Panc1 (cell line): ENCODE results near the gene AFDN. TPM values are rescaled to one million over a fixed set of nuclear protein-coding genes. Genes with fewer than 3 reads are reported as not detected.

Experiments
- ATAC-seq: fragments of 200-7000 bp; cut with Tn5 transposase; 2 replicates; pipeline ENCODE4 v1.9.1; 2020; ENCODE audit warnings: mild to moderate bottlenecking, moderate library complexity
- BruUV-seq: library from RNA; stranded (reverse); fragments of 400-500 nt; replicated peaks from 2 replicates; lab custom pipeline; 2021; lab: Mats Ljungman, UMichigan
- CTCF ChIA-PET: fragments of 300-600 bp; sonication (Branson Sonifier 250); formaldehyde crosslinking; loops from one replicate; lab custom pipeline; 2022; ENCODE audit warnings: antibody characterized with exemption; lab: Charles Lee
- POLR2A ChIA-PET: fragments of 300-600 bp; sonication (Branson Sonifier 250); formaldehyde crosslinking; loops from one replicate; lab custom pipeline; 2022; ENCODE audit warnings: antibody characterized with exemption; lab: Charles Lee
- DNase-seq: peaks from one replicate; pipeline ENCODE4 v3.0.0-alpha.2; 2010; ENCODE audit warnings: low read depth, low spot score
- H3K27ac ChIP-seq: 2 replicates; pipeline ENCODE4 v1.5.1; 2011; ENCODE audit warnings: mild to moderate bottlenecking, low read length, inconsistent platforms
- H3K27me3 ChIP-seq: fragments of 200-500 bp; sonication (Bioruptor generic); 2 replicates; pipeline ENCODE4 v1.6.0; 2014; ENCODE audit warnings: low read length, inconsistent platforms; ENCODE audit not compliant: control insufficient read depth, insufficient read depth
- H3K36me3 ChIP-seq: fragments of 200-500 bp; sonication (Bioruptor generic); 2 replicates; pipeline ENCODE4 v1.5.1; 2014; ENCODE audit warnings: inconsistent platforms, mild to moderate bottlenecking, low read length, moderate library complexity; ENCODE audit not compliant: control insufficient read depth, insufficient read depth
- H3K4me1 ChIP-seq: 2 replicates; pipeline ENCODE4 v1.5.1; 2011; ENCODE audit warnings: inconsistent platforms, mild to moderate bottlenecking, low read length, moderate library complexity; ENCODE audit not compliant: control insufficient read depth, insufficient read depth
- H3K4me3 ChIP-seq, 2 experiments: 2 replicates each; pipeline ENCODE4 v1.5.1; 2011 to 2012; ENCODE audit warnings: low read depth in 2 of 2, low read length in 2 of 2, mild to moderate bottlenecking in 2 of 2, inconsistent platforms in 1 of 2, moderate library complexity in 1 of 2
- H3K9me3 ChIP-seq: fragments of 200-500 bp; sonication (Bioruptor generic); 2 replicates; pipeline ENCODE4 v1.5.1; 2014; ENCODE audit warnings: low read depth, mild to moderate bottlenecking, inconsistent platforms, low read length, moderate library complexity; ENCODE audit not compliant: control insufficient read depth, insufficient read depth
- POLR2AphosphoS5 ChIP-seq: IDR thresholded peaks from 2 replicates; pipeline ENCODE4 v1.6.1; 2012; ENCODE audit warnings: mild to moderate bottlenecking, low read depth, low read length, moderate library complexity
- SIN3A ChIP-seq: IDR thresholded peaks from 2 replicates; pipeline ENCODE4 v1.6.1; 2012; ENCODE audit warnings: low read depth, mild to moderate bottlenecking, low read length, moderate library complexity, borderline replicate concordance; ENCODE audit not compliant: insufficient read depth
- TCF7L2 ChIP-seq: IDR thresholded peaks from 2 replicates; pipeline ENCODE4 v1.6.1; 2011; ENCODE audit warnings: mild to moderate bottlenecking, low read depth, low read length, inconsistent platforms
- in situ Hi-C: cut with HindIII; loops from 2 replicates; pipeline ENCODE4 v1.10.0; 2016; ENCODE audit warnings: low sequenced_read_pairs, low pct_unique_long_range_greater_than_20kb
- intact Hi-C: fragments of 100-400 bp; cut with micrococcal nuclease; formaldehyde crosslinking; loops from one replicate; pipeline ENCODE4 v1.10.0; 2022; ENCODE audit not compliant: unreplicated experiment
- total RNA-seq: library from RNA; stranded (reverse); gene quantifications from one replicate; pipeline ENCODE4 v1.2.1, GENCODE V29; 2021; ENCODE audit not compliant: unreplicated experiment
- TF ChIP-seq, protein P1 (sequence below), 2 experiments: IDR thresholded peaks; 2 replicates each; pipeline ENCODE4 v1.6.1; 2011 to 2012; ENCODE audit warnings: low read depth in 2 of 2, control low read depth in 1 of 2, low read length in 1 of 2, mild to moderate bottlenecking in 1 of 2, moderate library complexity in 1 of 2; ENCODE audit not compliant: insufficient read depth in 1 of 2
- TF ChIP-seq, protein P2 (sequence below): fragments of 450-650 bp; IDR thresholded peaks from 2 replicates; pipeline ENCODE4 v1.5.1; 2017; ENCODE audit warnings: mild to moderate bottlenecking

The AFDN gene
- total RNA-seq, 1 experiment from 2014 or later = 143 TPM

DNA sequence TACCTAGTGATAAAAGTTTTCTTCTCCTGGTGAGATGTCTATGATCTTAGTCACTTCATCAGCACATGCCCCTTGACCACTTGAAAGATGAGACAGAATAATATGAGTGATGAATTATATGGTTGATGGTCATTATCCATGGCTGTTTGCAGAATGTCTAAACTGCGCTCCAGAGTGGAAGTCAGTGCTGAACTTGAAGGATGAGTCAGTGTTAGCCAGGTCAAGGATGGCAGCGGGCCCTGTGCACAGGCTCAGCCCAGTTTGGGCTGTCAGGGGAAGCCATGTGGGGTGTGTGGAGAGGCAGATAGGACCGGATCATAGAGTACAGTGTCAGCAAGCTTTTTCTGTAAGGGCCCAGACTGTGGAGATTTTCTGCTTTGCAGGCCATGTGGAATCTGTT, 103.6 kb downstream of the AFDN start:
- Histone ChIP-seq H3K9me3 (no peaks in the 10 kb centered on the region), H3K27me3 (no peaks in the 10 kb centered on the region), H3K36me3 (peaks cover 2% of the 10 kb centered on the region; the same call in 1 of the 2 replicates), H3K4me1 (no peaks in the 10 kb centered on the region), H3K27ac (no peak overlapping the region), H3K4me3 (no peak overlapping the region)
- TF ChIP-seq, protein P1, sequence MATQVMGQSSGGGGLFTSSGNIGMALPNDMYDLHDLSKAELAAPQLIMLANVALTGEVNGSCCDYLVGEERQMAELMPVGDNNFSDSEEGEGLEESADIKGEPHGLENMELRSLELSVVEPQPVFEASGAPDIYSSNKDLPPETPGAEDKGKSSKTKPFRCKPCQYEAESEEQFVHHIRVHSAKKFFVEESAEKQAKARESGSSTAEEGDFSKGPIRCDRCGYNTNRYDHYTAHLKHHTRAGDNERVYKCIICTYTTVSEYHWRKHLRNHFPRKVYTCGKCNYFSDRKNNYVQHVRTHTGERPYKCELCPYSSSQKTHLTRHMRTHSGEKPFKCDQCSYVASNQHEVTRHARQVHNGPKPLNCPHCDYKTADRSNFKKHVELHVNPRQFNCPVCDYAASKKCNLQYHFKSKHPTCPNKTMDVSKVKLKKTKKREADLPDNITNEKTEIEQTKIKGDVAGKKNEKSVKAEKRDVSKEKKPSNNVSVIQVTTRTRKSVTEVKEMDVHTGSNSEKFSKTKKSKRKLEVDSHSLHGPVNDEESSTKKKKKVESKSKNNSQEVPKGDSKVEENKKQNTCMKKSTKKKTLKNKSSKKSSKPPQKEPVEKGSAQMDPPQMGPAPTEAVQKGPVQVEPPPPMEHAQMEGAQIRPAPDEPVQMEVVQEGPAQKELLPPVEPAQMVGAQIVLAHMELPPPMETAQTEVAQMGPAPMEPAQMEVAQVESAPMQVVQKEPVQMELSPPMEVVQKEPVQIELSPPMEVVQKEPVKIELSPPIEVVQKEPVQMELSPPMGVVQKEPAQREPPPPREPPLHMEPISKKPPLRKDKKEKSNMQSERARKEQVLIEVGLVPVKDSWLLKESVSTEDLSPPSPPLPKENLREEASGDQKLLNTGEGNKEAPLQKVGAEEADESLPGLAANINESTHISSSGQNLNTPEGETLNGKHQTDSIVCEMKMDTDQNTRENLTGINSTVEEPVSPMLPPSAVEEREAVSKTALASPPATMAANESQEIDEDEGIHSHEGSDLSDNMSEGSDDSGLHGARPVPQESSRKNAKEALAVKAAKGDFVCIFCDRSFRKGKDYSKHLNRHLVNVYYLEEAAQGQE (IDR thresholded peaks at IDR 0.05; ENCODE audit: insufficient read depth in 1 of 2, low read depth in 2 of 2, low read length in 1 of 2) = no peak
- TF ChIP-seq POLR2AphosphoS5 = no peak
- no peak for TF ChIP-seq SIN3A
- TF ChIP-seq, protein P2, sequence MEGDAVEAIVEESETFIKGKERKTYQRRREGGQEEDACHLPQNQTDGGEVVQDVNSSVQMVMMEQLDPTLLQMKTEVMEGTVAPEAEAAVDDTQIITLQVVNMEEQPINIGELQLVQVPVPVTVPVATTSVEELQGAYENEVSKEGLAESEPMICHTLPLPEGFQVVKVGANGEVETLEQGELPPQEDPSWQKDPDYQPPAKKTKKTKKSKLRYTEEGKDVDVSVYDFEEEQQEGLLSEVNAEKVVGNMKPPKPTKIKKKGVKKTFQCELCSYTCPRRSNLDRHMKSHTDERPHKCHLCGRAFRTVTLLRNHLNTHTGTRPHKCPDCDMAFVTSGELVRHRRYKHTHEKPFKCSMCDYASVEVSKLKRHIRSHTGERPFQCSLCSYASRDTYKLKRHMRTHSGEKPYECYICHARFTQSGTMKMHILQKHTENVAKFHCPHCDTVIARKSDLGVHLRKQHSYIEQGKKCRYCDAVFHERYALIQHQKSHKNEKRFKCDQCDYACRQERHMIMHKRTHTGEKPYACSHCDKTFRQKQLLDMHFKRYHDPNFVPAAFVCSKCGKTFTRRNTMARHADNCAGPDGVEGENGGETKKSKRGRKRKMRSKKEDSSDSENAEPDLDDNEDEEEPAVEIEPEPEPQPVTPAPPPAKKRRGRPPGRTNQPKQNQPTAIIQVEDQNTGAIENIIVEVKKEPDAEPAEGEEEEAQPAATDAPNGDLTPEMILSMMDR = no peak
- no peak for TF ChIP-seq TCF7L2
- in situ Hi-C loops (no loop called here), intact Hi-C loops (no loop called here)
- no TSS peak for BruUV-seq
- DNase-seq = no peak
- ChIA-PET CTCF (no interaction called here), POLR2A (no interaction called here)
- no peak; the same call in 1 of the 2 replicates for ATAC-seq

DNA sequence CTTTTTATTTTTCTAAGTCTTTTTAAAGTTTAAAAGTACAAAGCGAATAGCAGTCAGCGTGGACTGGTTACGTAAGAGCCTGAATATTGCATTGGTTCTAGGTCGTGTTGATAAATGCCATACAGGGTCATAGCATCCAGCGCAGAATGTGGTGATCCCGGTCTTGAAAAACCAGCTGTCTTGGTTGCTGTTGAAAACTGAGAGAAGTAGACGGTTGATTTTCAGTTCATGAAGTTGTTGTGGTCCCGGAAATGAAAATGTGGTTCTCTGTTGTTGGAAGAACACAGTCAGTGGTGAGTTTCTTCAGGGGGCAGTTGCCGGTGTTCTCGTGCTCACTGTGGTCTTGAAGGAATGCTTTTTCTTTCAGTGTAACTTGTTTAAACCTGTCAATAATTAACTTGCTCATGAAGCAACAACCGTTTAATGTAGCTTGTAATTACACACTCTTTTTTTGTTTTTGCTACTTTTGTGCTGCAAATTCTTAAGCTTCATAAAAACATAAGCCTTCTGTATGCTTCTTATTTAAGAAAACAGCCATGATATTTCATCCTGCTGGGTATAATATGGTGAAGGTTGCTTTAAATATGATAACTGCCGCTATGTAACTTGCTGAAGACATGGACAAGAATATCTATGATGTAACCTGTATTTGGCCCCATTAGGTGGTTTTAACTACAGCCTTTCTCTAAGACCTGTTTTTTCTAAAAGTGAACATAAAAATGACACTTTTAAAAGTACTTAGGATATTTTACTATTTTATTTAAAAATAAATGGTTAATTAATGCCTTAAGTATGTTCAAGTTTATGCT, 106.0 kb downstream of the AFDN start:
- DNase-seq (no peak), ATAC-seq (no peak)
- Histone ChIP-seq H3K4me3 (no peak overlapping the region), H3K36me3 (no peaks in the 10 kb centered on the region), H3K9me3 (no peaks in the 10 kb centered on the region), H3K27me3 (no peaks in the 10 kb centered on the region), H3K27ac (no peak overlapping the region), H3K4me1 (no peaks in the 10 kb centered on the region)
- TF ChIP-seq, protein P1 (IDR thresholded peaks at IDR 0.05; ENCODE audit: insufficient read depth in 1 of 2, low read depth in 2 of 2, low read length in 1 of 2) = no peak
- TF ChIP-seq, protein P2 = no peak
- TF ChIP-seq TCF7L2 = no peak
- TF ChIP-seq POLR2AphosphoS5 = no peak
- TF ChIP-seq SIN3A = no peak
- ChIA-PET CTCF (no interaction called here), POLR2A (no interaction called here)
- in situ Hi-C loops (no loop called here), intact Hi-C loops (no loop called here)
- BruUV-seq = no TSS peak
